GM23338 (cell line): Measurements from ENCODE around the gene SH3RF3.

Experiments
- CREB1 ChIP-seq: fragments of 250-450 bp; sonication (Bioruptor Pico); IDR thresholded peaks from 2 replicates; pipeline ENCODE4 v1.5.0; 2020; ENCODE audit warnings: low read depth, mild to moderate bottlenecking, moderate library complexity
- CTCF ChIP-seq, 2 experiments: fragments of 200-600 bp in 1 of 2; sonication (generic) in 1 of 2; conservative IDR thresholded peaks; 2 replicates each; pipeline versions ENCODE4 v1.5.1 to v1.6.1; 2016 to 2017; ENCODE audit warnings: antibody characterized with exemption in 2 of 2, low read depth in 2 of 2, mild to moderate bottlenecking in 2 of 2, moderate library complexity in 1 of 2
- ETS1 ChIP-seq: IDR thresholded peaks from 2 replicates; pipeline ENCODE4 v1.6.1; 2016; ENCODE audit warnings: antibody characterized with exemption
- EZH2 ChIP-seq: fragments of 200-600 bp; sonication (generic); IDR thresholded peaks from one replicate; pipeline ENCODE4 v1.8.0; 2017; ENCODE audit warnings: antibody characterized with exemption, mild to moderate bottlenecking, low read depth; ENCODE audit not compliant: unreplicated experiment
- EZH2phosphoT487 ChIP-seq: fragments of 200-600 bp; sonication (generic); IDR thresholded peaks from one replicate; pipeline ENCODE4 v1.8.1; 2018; ENCODE audit warnings: antibody characterized with exemption; ENCODE audit not compliant: unreplicated experiment
- JUNB ChIP-seq: IDR thresholded peaks from one replicate; pipeline ENCODE4 v1.6.1; 2016; ENCODE audit warnings: antibody characterized with exemption; ENCODE audit not compliant: unreplicated experiment
- POLR2AphosphoS5 ChIP-seq: IDR thresholded peaks from 2 replicates; pipeline ENCODE4 v1.6.1; 2016; ENCODE audit warnings: antibody characterized with exemption, low read depth
- REST ChIP-seq: IDR thresholded peaks from one replicate; pipeline ENCODE4 v1.6.1; 2018; ENCODE audit warnings: antibody characterized with exemption; ENCODE audit not compliant: unreplicated experiment
- STAT1 ChIP-seq: IDR thresholded peaks from one replicate; pipeline ENCODE4 v1.6.1; 2016; ENCODE audit warnings: antibody characterized with exemption; ENCODE audit not compliant: unreplicated experiment
- ZNF462 ChIP-seq: fragments of 250-450 bp; sonication (Bioruptor Pico); IDR thresholded peaks from 2 replicates; pipeline ENCODE4 v1.5.0; 2020; ENCODE audit warnings: mild to moderate bottlenecking, moderate library complexity

- TF ChIP-seq POLR2AphosphoS5: no peak
- TF ChIP-seq CTCF (conservative IDR thresholded peaks at IDR 0.05; ENCODE audit: low read depth in 2 of 2): no peak
- TF ChIP-seq EZH2phosphoT487: no peak
- TF ChIP-seq REST: no peak
- TF ChIP-seq EZH2: no peak
- no peak for TF ChIP-seq CREB1 (CRISPR knock-in tag)
- no peak for TF ChIP-seq ZNF462
- no peak for TF ChIP-seq JUNB
- TF ChIP-seq ETS1: no peak
- no peak for TF ChIP-seq STAT1
Observed at GRCh38 chr2:109511168-109511567, 382.2 kb downstream of the SH3RF3 start.
